Bronchial epithelial cell (primary cell): ENCODE results near the gene PADI4. TPM values are rescaled to one million over a fixed set of nuclear protein-coding genes. Genes with fewer than 3 reads are reported as not detected.
"Not testable (repeated sequence)": the region's sequence is repeated elsewhere in the genome, so short reads cannot be mapped to it uniquely, and the experiment has no call there.

Source experiments
- DNase-seq: peaks from one replicate; pipeline ENCODE4 v3.0.0-alpha.2; 2010; ENCODE audit warnings: low read depth
- FAIRE-seq: peaks from 2 replicates; lab custom pipeline; 2011; peaks lifted over from hg19 to GRCh38; lab: Jason Lieb, UNC
- H3K27me3 ChIP-seq: 2 replicates; pipeline ENCODE4 v1.5.1; 2011; ENCODE audit warnings: low read length; ENCODE audit not compliant: control insufficient read depth, insufficient read depth
- H3K36me3 ChIP-seq: 2 replicates; pipeline ENCODE4 v1.5.1; 2011; ENCODE audit warnings: low read length; ENCODE audit not compliant: control insufficient read depth, insufficient read depth
- H3K4me3 ChIP-seq: 2 replicates; pipeline ENCODE4 v1.5.1; 2011; ENCODE audit warnings: mild to moderate bottlenecking, low read depth, low read length, control low read depth
- CTCF ChIP-seq: IDR thresholded peaks from 2 replicates; pipeline ENCODE4 v1.5.1; 2011; ENCODE audit warnings: mild to moderate bottlenecking, moderate library complexity, low read length, control low read depth, inconsistent platforms; ENCODE audit not compliant: insufficient read depth, severe bottlenecking
- total RNA-seq: library from RNA; depleted of rRNA; stranded (reverse); fragments of >200 nt; gene quantifications from 2 replicates; pipeline ENCODE4 v1.2.1, GENCODE V29; 2014

Gene PADI4
- total RNA-seq, 1 donor from 2014 or later: not detected

GRCh38 chr1:17314491-17314971, 6.5 kb downstream of the PADI4 start:
- FAIRE-seq: no peak
- no peak for TF ChIP-seq CTCF
- no peaks in the 10 kb centered on the region for H3K36me3 ChIP-seq
- H3K4me3 ChIP-seq: no peak overlapping the region
- H3K27me3 ChIP-seq: no peaks in the 10 kb centered on the region
- no peak for DNase-seq

DNA sequence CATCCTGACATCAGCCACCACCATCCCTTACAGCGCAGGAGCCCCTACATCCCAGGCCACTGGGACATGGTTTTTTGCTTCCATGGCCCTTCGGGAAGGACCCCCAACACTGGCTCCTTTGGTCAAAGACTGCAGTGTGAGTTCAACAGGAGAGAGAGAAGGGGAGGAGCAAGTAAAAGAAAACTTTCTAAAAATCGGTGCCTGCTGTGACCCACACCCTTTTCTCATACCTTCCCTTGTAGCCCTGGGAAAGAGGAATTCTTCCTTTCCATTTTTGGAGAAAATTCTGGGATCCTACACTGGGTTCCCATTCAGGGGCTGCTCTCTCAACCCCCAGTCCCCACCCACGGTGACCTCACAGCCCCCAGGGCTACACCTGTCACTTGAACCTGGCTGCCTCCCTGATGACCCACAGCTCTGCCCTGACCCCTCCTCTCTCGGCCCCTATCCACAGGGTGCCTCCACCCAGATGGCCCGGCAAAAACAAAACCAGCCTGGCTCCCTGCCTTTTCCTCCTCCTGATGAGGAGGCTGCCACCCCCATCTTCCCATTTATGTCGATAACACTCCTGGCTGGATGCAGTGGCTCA, 7.6 kb downstream of the PADI4 start:
- no peaks in the 10 kb centered on the region for H3K27me3 ChIP-seq
- no peak for DNase-seq
- TF ChIP-seq CTCF: no peak

DNA sequence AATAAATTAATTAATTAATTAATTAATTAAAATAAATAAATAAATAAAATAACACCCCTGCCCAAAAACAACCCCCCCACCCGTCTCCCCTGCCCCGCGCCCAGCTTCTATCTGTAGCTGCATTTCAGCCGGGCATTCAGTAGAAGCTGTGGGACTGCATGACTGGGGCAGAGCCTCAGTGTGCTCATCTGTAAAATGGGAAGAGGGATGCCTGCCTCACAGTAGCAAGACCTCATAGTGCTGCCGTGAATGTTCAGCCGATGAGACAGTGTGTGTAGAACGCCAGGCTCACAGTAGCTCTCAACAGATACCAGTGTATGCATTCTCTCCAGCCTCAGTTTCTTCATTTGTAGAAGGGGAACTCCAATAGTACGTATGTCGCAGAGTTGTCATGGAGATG, 8.7 kb downstream of the PADI4 start:
- H3K4me3 ChIP-seq: no peak overlapping the region
- no peak for TF ChIP-seq CTCF
- DNase-seq: no peak
- H3K36me3 ChIP-seq: no peaks in the 10 kb centered on the region
- no peak for FAIRE-seq
- H3K27me3 ChIP-seq: no peaks in the 10 kb centered on the region

More for the DNA sequence above, 7.6 kb downstream of the PADI4 start:
- no peaks in the 10 kb centered on the region for H3K36me3 ChIP-seq
- no peak overlapping the region for H3K4me3 ChIP-seq
- FAIRE-seq: no peak

- FAIRE-seq: no peak
- no peak for TF ChIP-seq CTCF
- DNase-seq: no peak
- H3K36me3 ChIP-seq: no peaks in the 10 kb centered on the region
- no peak overlapping the region for H3K4me3 ChIP-seq
- no peaks in the 10 kb centered on the region for H3K27me3 ChIP-seq
These were observed 10.3 kb downstream of the PADI4 start for GRCh38 chr1:17318262-17318661.

DNA sequence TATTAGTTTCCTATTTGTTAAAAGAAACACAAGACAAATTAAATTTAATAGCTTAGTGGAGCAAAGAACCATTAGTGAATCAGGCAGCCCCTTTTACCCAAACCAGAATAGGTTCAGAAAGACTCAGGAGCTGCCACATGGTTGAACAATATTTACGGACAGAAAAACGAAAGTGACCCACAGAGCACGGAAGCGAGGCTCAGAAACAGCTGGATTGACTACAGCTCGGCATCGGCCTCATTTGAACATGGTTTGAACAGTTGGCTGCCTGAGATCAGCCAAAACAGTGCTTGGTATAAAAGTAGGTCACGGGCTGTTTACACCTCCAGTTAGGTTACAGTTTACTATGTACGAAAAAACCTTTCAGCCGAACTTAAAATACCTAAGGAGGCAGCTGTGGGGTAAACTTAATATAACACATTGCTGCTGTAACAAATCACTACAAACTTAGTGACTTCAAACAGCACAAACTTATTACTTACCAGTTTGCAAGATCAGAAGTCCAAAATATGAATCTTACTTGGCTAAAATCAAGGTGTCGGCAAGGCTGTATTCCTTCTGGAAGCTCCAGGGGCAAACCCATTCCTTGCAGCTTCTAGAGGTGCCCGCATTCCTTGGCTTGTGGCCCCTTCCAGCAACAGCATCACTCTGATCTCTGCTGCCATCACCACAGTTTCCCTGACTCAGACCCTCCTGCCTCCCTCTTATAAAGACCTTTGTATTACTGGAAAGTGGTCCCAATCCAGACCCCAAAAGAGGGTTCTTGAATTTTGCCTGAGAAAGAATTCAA, 11.8 kb downstream of the PADI4 start:
- FAIRE-seq (no peak), DNase-seq (no peak)
- TF ChIP-seq CTCF: no peak
- H3K27me3 ChIP-seq: no peaks in the 10 kb centered on the region
- H3K36me3 ChIP-seq: no peaks in the 10 kb centered on the region
- H3K4me3 ChIP-seq: no peak overlapping the region

- H3K36me3 ChIP-seq, H3K27me3 ChIP-seq, FAIRE-seq, DNase-seq, H3K4me3 ChIP-seq: not testable (repeated sequence)
These were observed 13.9 kb downstream of the PADI4 start for GRCh38 chr1:17321857-17322390.
